ENCODE measurements around the gene CNTNAP5. TPM values are rescaled to one million over a fixed set of nuclear protein-coding genes. Genes with fewer than 3 reads are reported as not detected.

Gene CNTNAP5
- total and polyA plus RNA-seq, 12 donors, result 0.08 to 4.9 (median 0.96) TPM; not detected in 5

DNA sequence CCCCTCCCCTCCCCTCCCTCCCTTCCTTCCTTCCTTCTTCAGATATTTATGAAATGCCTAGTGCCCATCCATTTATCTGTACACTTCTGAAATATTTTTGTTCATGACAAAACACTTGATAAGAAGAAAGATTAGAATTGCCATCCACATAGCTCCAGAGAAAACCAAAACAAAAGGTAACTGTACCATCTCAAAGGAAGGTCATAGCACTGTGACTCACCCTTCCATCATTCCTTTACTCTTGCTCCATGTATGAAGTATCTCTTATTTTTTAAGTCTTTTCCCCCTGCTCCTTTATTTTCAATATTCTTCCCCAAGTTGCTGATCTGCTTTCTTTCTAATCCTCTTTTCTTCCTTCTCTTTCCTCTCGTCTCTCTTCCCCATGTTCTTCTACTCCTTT, 9.9 kb downstream of the CNTNAP5 start:
- Histone ChIP-seq H3K9me3 (replicated peaks in 1 of 3) (no peaks in the 10 kb centered on the region), H3K27me3 (no peaks in the 10 kb centered on the region), H3K36me3 (replicated peaks in 1 of 2) (no peaks in the 10 kb centered on the region), H3K27ac (no peak overlapping the region), H3K4me1 (replicated peaks in 1 of 2) (no peaks in the 10 kb centered on the region), H3K4me3 (no peak overlapping the region)
- TF ChIP-seq, protein P1, sequence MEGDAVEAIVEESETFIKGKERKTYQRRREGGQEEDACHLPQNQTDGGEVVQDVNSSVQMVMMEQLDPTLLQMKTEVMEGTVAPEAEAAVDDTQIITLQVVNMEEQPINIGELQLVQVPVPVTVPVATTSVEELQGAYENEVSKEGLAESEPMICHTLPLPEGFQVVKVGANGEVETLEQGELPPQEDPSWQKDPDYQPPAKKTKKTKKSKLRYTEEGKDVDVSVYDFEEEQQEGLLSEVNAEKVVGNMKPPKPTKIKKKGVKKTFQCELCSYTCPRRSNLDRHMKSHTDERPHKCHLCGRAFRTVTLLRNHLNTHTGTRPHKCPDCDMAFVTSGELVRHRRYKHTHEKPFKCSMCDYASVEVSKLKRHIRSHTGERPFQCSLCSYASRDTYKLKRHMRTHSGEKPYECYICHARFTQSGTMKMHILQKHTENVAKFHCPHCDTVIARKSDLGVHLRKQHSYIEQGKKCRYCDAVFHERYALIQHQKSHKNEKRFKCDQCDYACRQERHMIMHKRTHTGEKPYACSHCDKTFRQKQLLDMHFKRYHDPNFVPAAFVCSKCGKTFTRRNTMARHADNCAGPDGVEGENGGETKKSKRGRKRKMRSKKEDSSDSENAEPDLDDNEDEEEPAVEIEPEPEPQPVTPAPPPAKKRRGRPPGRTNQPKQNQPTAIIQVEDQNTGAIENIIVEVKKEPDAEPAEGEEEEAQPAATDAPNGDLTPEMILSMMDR (IDR thresholded peaks at IDR 0.05), result no peak
- TF ChIP-seq POLR2A (IDR thresholded peaks at IDR 0.05), result no peak
- intact Hi-C loops (cut with DNase I), result no loop called here
- 59 to 72% (median 65%) methylated on average over 1 of the region's 1 CpG for WGBS, 4 donors
- DNase-seq, result no peak

DNA sequence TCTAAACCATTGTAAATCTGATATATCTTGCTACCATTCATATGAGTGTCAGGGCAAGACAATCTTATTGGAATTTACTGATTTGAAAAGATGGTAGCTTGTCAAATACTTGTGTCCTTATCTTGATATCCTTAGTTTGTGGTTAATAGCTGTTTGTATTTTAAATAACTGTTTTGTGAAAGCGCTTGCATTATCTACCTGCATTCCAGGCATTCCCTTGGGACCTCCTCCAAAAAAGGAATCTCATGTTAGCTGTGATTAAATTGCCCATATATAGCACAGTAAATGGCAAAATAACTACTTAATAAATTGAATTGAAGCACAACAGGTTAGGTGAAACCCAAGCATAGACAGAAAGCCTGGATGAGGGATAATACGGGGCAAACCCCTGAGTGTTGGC, 13.9 kb downstream of the CNTNAP5 start:
- H3K27ac ChIP-seq, result no peak overlapping the region
- H3K36me3 ChIP-seq (replicated peaks in 1 of 2), result no peaks in the 10 kb centered on the region
- no peaks in the 10 kb centered on the region for H3K9me3 ChIP-seq (replicated peaks in 1 of 3)
- 43 to 48% (median 46%) methylated on average over 2 of the region's 2 CpGs for WGBS, 4 donors
- H3K4me1 ChIP-seq (replicated peaks in 1 of 2), result no peaks in the 10 kb centered on the region
- no peaks in the 10 kb centered on the region for H3K27me3 ChIP-seq
- no peak for TF ChIP-seq POLR2A (IDR thresholded peaks at IDR 0.05)
- TF ChIP-seq, protein P1 (IDR thresholded peaks at IDR 0.05), result no peak
- DNase-seq, result no peak
- no peak overlapping the region for H3K4me3 ChIP-seq
- intact Hi-C loops (cut with DNase I), result no loop called here

- Histone ChIP-seq H3K27ac (no peak overlapping the region), H3K4me3 (no peak overlapping the region), H3K9me3 (replicated peaks in 1 of 3) (no peaks in the 10 kb centered on the region), H3K4me1 (replicated peaks in 1 of 2) (no peaks in the 10 kb centered on the region), H3K27me3 (no peaks in the 10 kb centered on the region), H3K36me3 (replicated peaks in 1 of 2) (no peaks in the 10 kb centered on the region)
- DNase-seq, result no peak
- no peak for TF ChIP-seq POLR2A (IDR thresholded peaks at IDR 0.05)
- TF ChIP-seq, protein P1 (IDR thresholded peaks at IDR 0.05), result no peak
- intact Hi-C loops (cut with DNase I), result no loop called here
- 80 to 91% (median 86%) methylated on average over 4 of the region's 4 CpGs for WGBS, 4 donors
Observed at GRCh38 chr2:124039762-124040291, 14.7 kb downstream of the CNTNAP5 start.

DNA sequence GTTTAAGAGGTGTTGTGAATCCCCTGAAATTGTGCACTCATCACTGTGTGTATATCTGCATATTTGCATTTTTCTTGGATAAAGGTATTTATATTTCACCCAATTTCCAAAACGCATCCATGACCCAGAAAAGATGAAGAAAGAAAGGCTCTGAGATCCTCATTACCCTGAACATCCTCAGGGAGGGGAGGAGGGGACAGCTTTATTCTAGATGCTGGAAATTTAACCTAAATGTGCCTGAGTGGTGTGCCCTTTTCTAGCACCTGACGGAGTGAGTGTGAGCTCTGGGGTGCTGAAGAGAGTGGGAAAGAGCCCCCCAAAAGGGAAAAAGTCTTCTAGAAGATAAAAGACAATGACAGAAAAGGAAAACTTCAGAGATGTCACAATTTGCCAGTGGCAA, 20.8 kb downstream of the CNTNAP5 start:
- TF ChIP-seq, protein P1 (IDR thresholded peaks at IDR 0.05), result no peak
- TF ChIP-seq POLR2A (IDR thresholded peaks at IDR 0.05), result no peak
- H3K36me3 ChIP-seq (replicated peaks in 1 of 2), result no peaks in the 10 kb centered on the region
- H3K9me3 ChIP-seq (replicated peaks in 1 of 3), result no peaks in the 10 kb centered on the region
- WGBS, 4 donors, result 69 to 78% (median 72%) methylated on average over 2 of the region's 2 CpGs
- no peaks in the 10 kb centered on the region for H3K27me3 ChIP-seq
- no peak overlapping the region for H3K27ac ChIP-seq
- no peak for DNase-seq
- intact Hi-C loops (cut with DNase I), result no loop called here
- no peak overlapping the region for H3K4me3 ChIP-seq
- H3K4me1 ChIP-seq (replicated peaks in 1 of 2), result no peaks in the 10 kb centered on the region
